GM19468 (cell line): ENCODE results near the gene OR4D10.
"Not testable (repeated sequence)": the region's sequence is repeated elsewhere in the genome, so short reads cannot be mapped to it uniquely, and the experiment has no call there.

Experiments used
- ATAC-seq: cut with Tn5 transposase; IDR thresholded peaks from one replicate; pipeline ENCODE4 v1.9.1; 2021; ENCODE audit warnings: mild to moderate bottlenecking, moderate library complexity, moderate number of reproducible peaks; ENCODE audit not compliant: unreplicated experiment; ENCODE audit errors: extremely low read depth

OR4D10 gene

DNA sequence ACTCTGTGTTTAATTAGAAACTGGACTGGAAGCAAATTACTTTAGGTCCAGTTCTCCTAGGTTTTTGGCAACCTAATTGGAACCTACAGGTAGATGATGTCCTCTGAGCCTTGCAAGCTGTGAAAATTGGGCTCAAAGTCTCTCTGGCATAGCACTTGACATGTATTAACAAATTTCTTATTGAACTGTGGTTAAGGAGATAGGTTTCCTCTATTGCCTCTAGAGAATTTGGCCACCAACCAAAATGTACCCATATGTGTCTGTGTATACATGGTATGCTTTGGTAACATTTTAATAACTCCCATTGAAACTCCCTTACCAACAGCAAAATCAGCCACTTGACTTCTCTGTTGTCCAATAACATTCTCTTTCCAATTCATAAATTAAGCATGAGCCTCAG lies at the start of gene OR4D10:
Gene OR4D10 (plus strand): TSS at position 301 of the 400 bp plus-strand sequence. CDS start 4,115 bp downstream, outside the sequence.
- ATAC-seq: no peak

DNA sequence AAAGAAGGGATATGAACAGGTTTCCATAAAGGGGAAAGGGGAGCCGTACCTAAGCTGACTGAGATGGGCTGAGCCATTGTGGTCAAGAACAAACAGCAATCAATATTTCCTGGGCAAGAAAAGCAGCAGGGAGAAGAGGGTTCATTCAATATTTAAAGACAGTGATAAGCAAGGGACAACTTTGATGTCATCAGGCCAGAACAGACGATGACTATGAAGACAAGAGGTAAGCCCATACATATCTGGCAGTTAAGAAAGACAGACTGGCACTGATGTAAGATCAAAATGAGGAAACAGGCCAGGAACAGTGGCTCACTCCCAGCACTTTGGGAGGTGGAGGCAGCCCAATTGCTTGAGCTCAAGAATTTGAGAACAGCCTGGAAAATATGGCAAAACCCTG lies 49.3 kb upstream of the OR4D10 start:
- ATAC-seq: no peak

DNA sequence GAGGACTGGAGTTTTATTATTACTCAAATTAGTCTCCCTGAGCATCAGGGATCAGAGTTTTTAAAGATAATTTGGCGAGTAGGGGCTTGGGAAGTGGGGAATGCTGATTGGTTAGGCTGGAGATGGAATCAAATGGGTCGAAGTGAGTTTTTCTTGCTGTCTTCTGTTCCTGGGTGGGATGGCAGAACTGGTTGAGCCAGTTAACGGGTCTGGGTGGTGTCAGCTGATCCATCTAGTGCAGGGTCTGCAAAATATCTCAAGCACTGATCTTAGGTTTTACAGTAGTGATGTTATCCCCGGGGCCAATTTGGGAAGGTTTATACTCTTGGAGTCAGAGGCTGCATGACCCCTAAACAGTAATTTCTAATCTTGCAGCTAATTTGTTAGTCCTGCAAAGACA lies 48.0 kb upstream of the OR4D10 start:
- no peak for ATAC-seq

DNA sequence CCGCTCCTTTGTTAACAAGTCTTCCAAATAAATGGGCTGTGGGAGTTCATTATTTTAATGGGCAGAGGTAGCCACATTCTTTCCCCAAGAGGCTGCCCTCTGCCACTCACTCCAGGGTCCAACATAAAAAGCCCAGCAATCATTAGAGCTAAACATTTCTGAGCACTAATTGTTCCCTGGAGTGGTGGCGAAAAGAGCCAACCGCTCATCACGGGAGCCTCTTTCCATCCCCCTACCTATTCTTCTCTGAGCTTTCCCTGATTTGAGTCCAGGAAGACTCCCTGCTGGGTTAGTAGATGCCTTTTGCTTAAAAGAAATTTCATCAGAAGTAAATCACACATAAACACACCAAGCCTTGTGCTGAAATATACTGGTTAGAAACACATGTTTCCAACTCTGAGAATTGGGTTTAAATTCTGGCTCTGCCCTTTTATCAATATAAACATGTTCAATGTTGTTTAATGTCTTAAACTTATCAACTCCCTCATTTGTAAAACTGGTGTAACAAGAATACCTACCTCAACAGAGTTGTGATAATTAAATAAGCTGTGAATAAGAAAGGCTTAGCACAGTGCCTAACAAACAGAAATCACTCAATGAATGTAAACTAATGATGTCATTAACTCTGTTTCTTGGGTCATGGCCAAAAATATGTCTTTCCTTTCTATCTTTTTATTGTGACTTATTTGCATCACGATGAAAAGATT lies 46.6 kb upstream of the OR4D10 start, which contains the start of gene OR5A2:
Gene OR5A2 (minus strand): TSS at position 53 of the 707 bp plus-strand sequence. CDS start 3,460 bp downstream, outside the sequence.
- no peak for ATAC-seq

GRCh38 chr11:59427068-59427382 lies 46.1 kb upstream of the OR4D10 start:
- ATAC-seq: no peak

- no peak for ATAC-seq
Measured at GRCh38 chr11:59429924-59430516, 43.1 kb upstream of the OR4D10 start.

DNA sequence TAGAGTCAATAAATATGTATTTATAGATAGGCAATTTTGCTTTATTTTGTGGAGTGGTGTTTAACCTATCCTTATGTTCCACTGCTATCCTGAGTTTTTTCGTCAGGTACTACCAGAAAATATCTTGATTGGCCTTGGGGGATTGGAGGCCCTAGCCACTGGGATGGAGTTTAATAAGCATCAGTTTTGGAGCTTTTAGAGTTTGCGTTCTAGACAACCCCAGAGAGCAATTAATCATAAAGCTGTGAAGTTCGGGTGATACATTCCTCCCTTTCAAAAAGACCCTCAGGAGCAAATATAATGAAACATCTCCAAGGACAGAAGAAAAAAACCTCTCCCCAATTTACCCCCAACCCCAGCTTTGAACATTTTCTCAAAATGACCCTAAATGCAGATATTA lies 36.9 kb upstream of the OR4D10 start, which contains the start of gene OR5A1:
Gene OR5A1 (plus strand): TSS at position 301 of the 400 bp plus-strand sequence. CDS start 6,700 bp downstream, outside the sequence.
- ATAC-seq: no peak

DNA sequence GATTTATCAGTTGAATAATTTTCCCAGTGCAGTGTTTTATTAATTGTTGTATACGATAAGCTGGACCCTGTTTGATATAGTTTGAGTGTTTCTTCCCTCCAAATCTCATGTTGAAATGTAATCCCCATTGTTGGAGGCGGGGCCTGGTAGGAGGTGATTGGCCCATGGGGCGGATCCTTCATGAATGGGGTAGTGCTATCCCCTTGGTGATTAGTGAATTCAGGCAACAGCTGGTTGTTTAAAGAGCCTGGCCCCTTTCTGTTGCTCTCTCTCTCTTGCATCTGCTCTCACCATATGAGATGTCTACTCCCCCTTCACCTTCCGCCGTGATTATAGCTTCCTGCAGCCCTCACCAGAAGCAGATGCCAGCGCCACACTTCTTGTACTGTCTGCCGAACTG lies 35.3 kb upstream of the OR4D10 start:
- no peak for ATAC-seq

GRCh38 chr11:59445624-59446023 lies 27.5 kb upstream of the OR4D10 start:
- ATAC-seq: not testable (repeated sequence)

DNA sequence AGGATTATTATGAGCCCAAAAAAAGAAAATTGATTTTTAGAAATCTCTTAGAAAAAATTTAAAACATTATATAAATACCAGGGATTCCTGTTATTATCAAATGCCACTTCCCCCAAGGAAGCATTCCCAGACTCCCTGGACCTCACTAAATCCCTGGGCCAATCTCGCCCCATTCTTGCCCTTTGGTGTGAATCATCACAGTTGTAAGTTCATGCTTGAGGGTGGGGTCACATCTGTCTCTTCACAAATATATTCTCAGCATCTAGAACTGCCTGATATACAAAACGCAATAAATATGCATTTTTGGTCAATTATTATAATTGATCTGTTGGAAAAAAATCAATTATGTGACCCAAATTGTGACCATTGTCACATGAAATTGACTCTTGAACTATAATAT lies 24.6 kb upstream of the OR4D10 start:
- no peak for ATAC-seq

- no peak for ATAC-seq
Measured at GRCh38 chr11:59456661-59457060, 16.5 kb upstream of the OR4D10 start, which contains the start of gene OR4D6. Gene OR4D6 (plus strand): TSS chr11:59456961. CDS start chr11:59456961, 0 bp downstream.

- no peak for ATAC-seq
Measured at GRCh38 chr11:59459916-59460315, 13.2 kb upstream of the OR4D10 start.

- ATAC-seq: no peak
Measured at GRCh38 chr11:59463190-59463641, 9.9 kb upstream of the OR4D10 start.

DNA sequence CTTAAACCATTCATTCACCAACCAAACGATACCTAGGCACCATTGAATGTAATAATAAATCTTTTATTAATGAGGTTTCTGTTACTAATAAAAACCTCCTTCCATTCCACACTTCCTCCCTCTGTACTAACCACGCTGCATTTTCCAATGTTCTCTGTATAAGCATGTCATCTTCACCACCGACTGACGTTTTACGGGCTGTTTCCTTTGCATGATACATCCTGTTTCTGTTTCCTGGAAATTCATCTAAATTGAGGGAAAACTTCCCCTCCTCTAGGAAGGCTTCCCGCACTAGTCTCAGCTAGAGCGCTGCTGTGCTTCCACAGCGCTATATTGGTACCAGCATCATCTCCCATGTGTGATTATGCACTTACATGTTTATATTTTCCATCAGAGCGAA lies 2.1 kb downstream of the OR4D10 start:
- ATAC-seq: no peak

DNA sequence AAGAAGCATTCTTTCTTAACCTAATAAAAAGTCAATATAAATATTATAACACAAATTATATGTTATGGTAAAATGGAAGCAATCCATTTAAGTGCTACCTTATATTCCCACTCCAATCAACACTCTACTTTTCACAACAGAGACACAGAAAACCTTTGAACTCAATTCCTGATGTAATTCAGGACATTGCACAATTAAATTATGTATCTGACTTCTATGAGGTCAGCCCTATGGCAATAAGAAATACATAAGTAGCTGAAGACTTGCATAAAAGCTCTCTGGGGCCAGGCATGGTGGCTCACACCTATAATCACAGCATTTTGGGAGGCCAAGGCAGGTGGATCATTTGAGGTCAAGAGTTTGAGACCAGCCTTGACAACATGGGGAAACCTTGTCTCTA lies 6.8 kb downstream of the OR4D10 start:
- no peak for ATAC-seq

DNA sequence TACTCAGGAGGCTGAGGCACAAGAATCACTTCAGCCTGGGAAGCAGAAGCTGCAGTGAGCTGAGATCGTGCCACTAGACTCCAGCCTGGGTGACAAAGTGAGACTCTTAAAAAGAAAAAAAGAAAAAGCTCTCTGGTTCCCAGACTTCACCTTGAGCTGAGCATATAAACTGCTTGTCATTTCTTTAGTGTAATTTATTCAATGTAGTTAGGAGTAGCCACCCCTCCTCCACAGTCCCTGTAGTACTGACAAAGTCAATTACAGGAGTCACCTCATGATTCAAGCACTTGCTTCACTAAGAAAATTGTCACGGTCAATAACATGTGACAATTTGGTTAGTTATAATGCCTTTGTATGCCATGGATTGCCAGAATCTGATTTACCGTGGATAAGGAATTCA lies 7.2 kb downstream of the OR4D10 start:
- no peak for ATAC-seq

GRCh38 chr11:59501931-59502330 lies 28.8 kb downstream of the OR4D10 start:
- ATAC-seq: no peak

- no peak for ATAC-seq
Measured at GRCh38 chr11:59503276-59503675, 30.2 kb downstream of the OR4D10 start, which contains the start of gene OR4D11. Gene OR4D11 (plus strand): TSS chr11:59503576. CDS start chr11:59503576, 0 bp downstream.

DNA sequence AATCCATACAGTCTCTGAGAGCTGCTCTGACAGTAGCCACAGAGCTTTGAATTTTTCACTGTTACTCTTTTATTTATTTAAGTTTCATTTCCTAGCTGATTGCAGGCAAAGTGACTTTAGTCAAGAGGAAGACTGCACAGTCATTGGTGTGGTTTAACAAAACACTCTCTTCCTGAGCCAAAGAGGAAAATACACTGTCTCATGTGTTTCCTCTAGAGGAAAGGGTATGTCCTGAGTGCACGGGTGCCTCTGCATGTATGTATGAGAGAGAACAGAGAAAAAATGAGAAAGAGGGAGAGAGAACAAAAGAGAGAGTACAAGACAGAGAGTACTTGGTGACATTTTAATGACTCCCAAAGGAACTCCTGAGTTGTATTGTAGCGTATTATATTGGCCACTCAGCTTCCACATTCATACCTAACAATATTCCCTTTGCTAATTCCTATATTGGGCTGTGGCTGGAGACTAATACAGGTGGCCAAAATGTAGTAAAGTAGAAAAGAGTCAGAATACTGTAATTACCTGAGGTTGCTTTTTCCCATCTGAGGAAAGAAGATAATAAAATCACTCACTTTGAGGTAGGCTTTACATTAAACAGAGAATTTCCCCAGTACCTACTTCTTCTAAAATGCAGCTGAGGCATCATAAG lies 38.0 kb downstream of the OR4D10 start, which contains the start of gene OR4D9:
Gene OR4D9 (plus strand): TSS at position 599 of the 649 bp plus-strand sequence. CDS start 3,374 bp downstream, outside the sequence.
- ATAC-seq: no peak

DNA sequence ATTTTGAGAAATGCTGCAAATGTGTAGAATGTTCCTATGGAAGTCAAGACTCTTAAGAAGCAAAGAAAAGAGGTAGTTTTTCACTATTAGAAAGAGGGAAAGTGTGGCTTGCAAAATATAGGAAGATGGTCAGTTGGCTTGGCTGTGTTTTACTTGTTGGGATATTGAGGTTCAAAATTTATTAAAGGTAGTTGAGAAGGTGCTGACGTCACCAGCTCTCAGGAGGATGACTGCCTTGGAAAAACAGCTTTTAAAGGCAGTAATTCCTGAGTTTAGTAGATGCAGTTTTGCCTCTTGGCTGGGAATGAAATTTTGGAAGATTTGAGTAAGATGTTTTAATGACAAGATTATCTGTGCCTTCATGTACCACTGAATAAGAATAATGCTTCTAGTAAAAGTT lies 38.6 kb downstream of the OR4D10 start:
- no peak for ATAC-seq

DNA sequence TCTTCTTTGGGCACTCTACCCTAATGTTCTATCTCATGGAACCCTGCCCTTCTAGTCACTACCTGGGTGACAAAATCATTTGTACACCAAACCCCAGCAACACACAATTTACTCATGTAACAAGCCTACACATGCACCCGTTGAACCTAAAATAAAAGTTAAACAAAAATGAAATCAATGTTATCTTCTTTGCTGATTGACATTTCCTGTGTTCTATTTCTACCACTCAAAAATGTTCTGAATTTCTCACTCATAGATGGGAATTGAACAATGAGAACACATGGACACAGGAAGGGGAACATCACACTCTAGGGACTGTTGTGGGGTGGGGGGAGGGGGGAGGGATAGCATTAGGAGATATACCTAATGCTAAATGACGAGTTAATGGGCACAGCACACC lies 47.0 kb downstream of the OR4D10 start:
- not testable (repeated sequence) for ATAC-seq
